ENCODE results near the gene HECTD4. TPM values are rescaled to one million over a fixed set of nuclear protein-coding genes. Genes with fewer than 3 reads are reported as not detected.

The HECTD4 gene
- total RNA-seq, 1 experiment from 2014 or later, result 31.2 TPM

DNA sequence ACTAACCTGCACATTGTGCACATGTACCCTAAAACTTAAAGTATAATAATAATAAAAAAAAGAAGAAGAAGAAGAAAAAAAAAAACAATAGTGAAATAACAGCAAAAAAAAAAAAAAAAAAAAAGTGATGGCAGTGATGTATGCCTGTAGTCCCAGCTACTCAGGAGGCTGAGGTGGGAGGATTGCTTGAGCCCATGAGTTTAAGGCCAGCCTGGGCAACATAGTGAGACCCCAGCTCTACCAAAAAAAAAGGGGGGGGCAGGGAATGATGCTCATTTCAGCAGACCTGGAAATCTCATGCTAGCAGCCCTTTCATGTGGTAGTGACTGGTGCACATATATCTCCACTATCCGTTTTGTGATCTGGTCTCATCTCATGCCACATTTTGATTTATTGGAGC, 236.1 kb downstream of the HECTD4 start:
- Histone ChIP-seq H3K9me3 (ENCODE audit: control insufficient read depth in 1 of 2, insufficient read depth in 1 of 2, low read depth in 1 of 2, low read length in 2 of 2) (no peaks in the 10 kb centered on the region), H3K4me2 (ENCODE audit: low read length) (no peak overlapping the region), H3K27me3 (ENCODE audit: insufficient read depth, low read length) (no peaks in the 10 kb centered on the region), H4K20me1 (ENCODE audit: insufficient read depth) (no peaks in the 10 kb centered on the region), H3K4me3 (replicated peaks in 1 of 2; ENCODE audit: low read depth in 1 of 2, low read length in 2 of 2) (no peak overlapping the region), H3K4me1 (ENCODE audit: control insufficient read depth in 1 of 2, insufficient read depth in 2 of 2, low read length in 2 of 2) (peaks cover 0 to 18% of the 10 kb centered on the region in 2 experiments; a peak in 2 of 4 replicates), H2AFZ (ENCODE audit: low read depth, low read length, poor library complexity, severe bottlenecking) (no peak overlapping the region), H3K27ac (ENCODE audit: low read depth, low read length) (no peak overlapping the region), H3K79me2 (ENCODE audit: insufficient read depth, low read length) (no peaks in the 10 kb centered on the region), H3K9ac (ENCODE audit: low read length) (no peak overlapping the region), H3K36me3 (ENCODE audit: control insufficient read depth in 1 of 2, insufficient read depth in 2 of 2, low read length in 2 of 2) (peaks cover 17 to 58% of the 10 kb centered on the region in 2 experiments), H3K9me2 (ENCODE audit: insufficient read depth) (no peaks in the 10 kb centered on the region)
- RAD21 ChIA-PET (ENCODE audit: low non-redundant PET in 1 of 2, low total read pairs in 2 of 2, uncharacterized antibody in 2 of 2, unreplicated experiment in 2 of 2), result no interaction called here
- POLR2A ChIA-PET, result interaction anchor here (0.7 to 1.5 kb wide), 2 partner anchors 21 to 896 kb away, joined by 3 to 4 read pairs; partner anchors contain the start of gene TRAFD1
- DNase-seq (ENCODE audit: low read depth, low spot score) (no peak), ATAC-seq (no peak)
- intact Hi-C loops (cut with micrococcal nuclease), result no loop called here
- BruUV-seq (replicated peaks), result no TSS peak
- CTCF ChIA-PET, result no interaction called here
- TF ChIP-seq TCF7L2 (IDR thresholded peaks at IDR 0.05; ENCODE audit: borderline replicate concordance, extremely low read depth, insufficient read depth, insufficient read length) (no peak), RAD21 (IDR thresholded peaks at IDR 0.05; ENCODE audit: low read depth) (no peak), JUND (IDR thresholded peaks at IDR 0.05) (no peak), YY1 (IDR thresholded peaks at IDR 0.05; ENCODE audit: extremely low read depth, insufficient replicate concordance, low read depth, low read length) (no peak), SP1 (IDR thresholded peaks at IDR 0.05; ENCODE audit: low read depth) (no peak), EZH2phosphoT487 (IDR thresholded peaks at IDR 0.05; ENCODE audit: borderline replicate concordance) (no peak), POLR2AphosphoS5 (IDR thresholded peaks at IDR 0.05; ENCODE audit: low read depth, low read length) (no peak), ZNF274 (IDR thresholded peaks at IDR 0.05; ENCODE audit: low read depth, low read length) (no peak), REST (IDR thresholded peaks at IDR 0.05; ENCODE audit: low read depth) (no peak), FOSL1 (IDR thresholded peaks at IDR 0.05; ENCODE audit: low read depth) (no peak), ELF1 (IDR thresholded peaks at IDR 0.05; ENCODE audit: borderline replicate concordance, low read depth) (no peak), EGR1 (IDR thresholded peaks at IDR 0.05; ENCODE audit: low read depth) (no peak), CBX3 (IDR thresholded peaks at IDR 0.05; ENCODE audit: low read depth) (no peak), EZH2 (IDR thresholded peaks at IDR 0.05) (no peak), CEBPB (IDR thresholded peaks at IDR 0.05; ENCODE audit: low read depth) (no peak), POLR2A (IDR thresholded peaks at IDR 0.05; ENCODE audit: borderline replicate concordance, extremely low read depth, insufficient read depth, insufficient read length) (no peak)
- TF ChIP-seq, protein P1, sequence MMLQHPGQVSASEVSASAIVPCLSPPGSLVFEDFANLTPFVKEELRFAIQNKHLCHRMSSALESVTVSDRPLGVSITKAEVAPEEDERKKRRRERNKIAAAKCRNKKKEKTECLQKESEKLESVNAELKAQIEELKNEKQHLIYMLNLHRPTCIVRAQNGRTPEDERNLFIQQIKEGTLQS (IDR thresholded peaks at IDR 0.05), result no peak
- TF ChIP-seq, protein P2, sequence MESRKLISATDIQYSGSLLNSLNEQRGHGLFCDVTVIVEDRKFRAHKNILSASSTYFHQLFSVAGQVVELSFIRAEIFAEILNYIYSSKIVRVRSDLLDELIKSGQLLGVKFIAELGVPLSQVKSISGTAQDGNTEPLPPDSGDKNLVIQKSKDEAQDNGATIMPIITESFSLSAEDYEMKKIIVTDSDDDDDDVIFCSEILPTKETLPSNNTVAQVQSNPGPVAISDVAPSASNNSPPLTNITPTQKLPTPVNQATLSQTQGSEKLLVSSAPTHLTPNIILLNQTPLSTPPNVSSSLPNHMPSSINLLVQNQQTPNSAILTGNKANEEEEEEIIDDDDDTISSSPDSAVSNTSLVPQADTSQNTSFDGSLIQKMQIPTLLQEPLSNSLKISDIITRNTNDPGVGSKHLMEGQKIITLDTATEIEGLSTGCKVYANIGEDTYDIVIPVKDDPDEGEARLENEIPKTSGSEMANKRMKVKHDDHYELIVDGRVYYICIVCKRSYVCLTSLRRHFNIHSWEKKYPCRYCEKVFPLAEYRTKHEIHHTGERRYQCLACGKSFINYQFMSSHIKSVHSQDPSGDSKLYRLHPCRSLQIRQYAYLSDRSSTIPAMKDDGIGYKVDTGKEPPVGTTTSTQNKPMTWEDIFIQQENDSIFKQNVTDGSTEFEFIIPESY (IDR thresholded peaks at IDR 0.05; ENCODE audit: extremely low read depth, insufficient replicate concordance, low read length), result no peak
